8988T (cell line): Measurements from ENCODE around the gene RPRML.
"Not testable (repeated sequence)": the region's sequence is repeated elsewhere in the genome, so short reads cannot be mapped to it uniquely, and the experiment has no call there.

Experiments used
- DNase-seq: peaks from one replicate; pipeline ENCODE4 v3.0.0; 2011

RPRML gene

DNA sequence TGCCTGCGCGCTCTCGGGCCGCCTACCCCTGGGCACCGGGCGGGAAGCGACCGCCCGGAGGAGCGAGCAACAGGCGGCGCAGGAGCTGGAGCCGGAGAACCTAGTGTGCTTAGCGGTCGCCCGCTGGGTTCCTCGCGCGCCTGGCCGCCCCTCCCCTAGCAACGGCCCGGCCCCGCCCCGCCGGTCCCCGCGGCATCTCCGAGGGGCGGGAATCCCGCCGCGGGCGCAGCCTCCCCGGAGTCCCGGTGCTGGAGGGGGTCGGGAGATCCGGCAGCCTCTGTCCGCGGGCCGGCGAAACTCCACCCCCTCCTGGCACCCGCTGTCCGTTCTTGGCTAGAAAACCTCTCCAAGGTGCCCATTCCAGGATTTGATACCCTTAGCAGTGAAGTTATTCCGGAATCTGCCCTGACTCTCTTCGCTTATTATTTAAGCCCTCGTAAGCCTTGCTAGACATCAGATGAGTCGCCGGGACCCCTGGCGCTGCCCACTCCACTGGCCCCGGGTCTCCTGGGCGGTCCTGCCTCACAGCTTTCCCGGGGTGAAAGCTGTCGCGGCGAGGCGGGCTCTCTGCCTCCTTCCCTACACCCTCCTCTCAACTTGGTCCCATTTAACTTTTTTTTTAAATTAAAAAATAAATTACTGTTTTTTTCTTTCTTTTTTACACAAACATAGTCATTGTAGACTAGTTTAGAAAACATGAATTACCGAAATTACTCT, at the start of gene RPRML:
RPRML (minus strand) TSS at position 107 of the 717 bp plus-strand sequence. CDS start 246 bp downstream, outside the sequence.
- peak; percentile 33 for DNase-seq

DNA sequence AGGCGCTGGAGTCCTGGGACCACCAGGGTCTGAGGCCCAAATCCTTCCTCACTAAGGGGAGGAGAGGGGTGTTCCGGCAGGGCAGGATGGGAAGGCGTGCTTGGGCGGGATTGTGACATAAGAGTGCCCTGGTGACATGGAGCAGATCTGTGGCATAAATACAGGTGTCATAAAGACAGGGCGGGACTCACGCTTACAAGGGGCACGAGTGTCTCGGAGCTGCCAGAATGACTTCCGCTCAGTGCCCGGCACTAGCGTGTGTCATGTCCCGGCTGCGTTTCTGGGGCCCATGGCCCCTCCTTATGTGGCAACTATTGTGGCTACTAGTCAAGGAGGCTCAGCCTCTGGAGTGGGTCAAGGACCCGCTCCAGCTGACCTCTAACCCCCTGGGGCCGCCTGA, 37.9 kb upstream of the RPRML start:
- DNase-seq, result not testable (repeated sequence)

DNA sequence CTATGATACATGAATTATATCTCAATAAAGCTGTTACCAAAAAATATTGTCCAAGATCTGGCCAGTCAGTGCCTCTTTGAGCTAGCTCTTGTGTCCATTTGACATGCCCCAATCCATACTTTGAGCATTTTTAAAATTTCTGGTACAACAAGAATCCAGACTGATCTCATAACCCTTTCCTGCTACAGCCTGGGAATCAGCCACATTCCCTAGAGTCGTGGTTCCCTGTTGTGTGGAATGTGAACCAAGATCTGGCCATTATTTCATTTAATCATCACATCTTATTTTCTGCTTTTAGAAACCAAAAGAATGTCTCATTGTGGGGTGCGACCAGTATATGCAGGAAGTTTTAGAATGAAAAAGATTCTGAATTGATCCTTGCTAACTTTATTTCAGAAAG, 34.3 kb upstream of the RPRML start:
- no peak for DNase-seq

GRCh38 chr17:47012457-47012856, 33.4 kb upstream of the RPRML start:
- DNase-seq, result no peak

DNA sequence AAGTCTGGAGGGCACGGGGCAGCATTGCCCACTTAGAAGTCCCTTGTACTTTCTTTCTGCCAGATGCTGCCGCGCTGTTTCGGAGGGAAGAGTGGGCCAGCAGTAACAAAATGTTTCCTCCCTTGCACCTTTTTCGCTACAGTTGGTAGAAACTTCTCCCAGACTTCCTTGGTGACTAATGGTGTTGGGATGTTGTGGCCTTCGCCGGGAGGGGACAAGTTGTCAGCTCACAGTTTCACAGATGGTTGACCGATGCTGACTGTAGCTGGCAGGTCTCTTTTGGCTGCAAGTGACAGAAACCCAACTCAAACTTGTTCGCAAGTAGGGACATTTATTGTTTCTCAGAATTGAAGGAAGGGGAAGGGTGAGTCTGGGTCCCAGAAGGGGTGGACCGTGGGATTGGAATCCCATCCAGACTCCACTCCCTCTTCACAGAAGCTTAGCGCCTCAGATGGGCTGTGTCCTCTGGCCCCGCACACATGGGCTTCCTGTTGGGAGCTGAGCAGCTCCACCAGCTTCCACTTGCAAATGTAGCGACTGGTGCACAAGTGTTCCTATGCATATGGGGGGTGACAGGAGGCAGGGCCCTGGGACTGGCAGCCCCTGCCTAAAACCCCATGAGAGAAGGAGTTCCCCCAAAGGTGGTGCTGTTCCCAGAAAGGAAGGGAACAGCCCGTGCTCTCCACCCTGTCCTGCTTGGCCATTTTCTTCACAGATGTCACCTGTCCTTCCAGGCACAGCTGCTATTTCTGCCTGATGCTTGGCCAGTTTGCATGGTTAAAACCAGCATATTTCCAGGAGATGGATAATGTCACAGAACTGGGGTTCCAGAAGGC, 30.9 kb upstream of the RPRML start:
- DNase-seq, result no peak

GRCh38 chr17:47004906-47005305, 25.9 kb upstream of the RPRML start:
- no peak for DNase-seq

GRCh38 chr17:47003864-47004263, 24.8 kb upstream of the RPRML start:
- DNase-seq, result not testable (repeated sequence)

GRCh38 chr17:46995841-46996571, 17.0 kb upstream of the RPRML start:
- no peak for DNase-seq

DNA sequence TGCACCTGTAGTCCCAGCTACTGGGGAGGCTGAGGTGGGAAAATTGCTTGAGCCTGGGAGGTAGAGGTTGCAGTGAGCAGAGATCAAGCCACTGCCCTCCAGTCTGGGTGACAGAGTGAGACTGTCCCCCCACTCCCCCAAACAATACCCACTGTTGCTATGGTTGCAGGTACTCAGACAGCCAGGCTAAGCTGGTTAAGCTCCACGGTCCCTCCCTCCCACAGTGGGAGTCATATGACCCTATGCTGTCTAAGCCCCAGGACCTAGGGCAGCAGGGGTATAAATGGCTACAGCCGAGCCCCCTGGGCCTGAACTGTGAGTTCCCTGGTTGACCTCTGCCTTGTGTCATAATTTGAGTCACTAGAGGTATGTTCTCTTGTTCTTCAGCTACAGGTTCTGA, 15.9 kb upstream of the RPRML start:
- DNase-seq, result no peak

GRCh38 chr17:46991617-46992016, 12.6 kb upstream of the RPRML start:
- DNase-seq, result no peak

GRCh38 chr17:46989637-46990431, 10.8 kb upstream of the RPRML start:
- DNase-seq, result no peak

DNA sequence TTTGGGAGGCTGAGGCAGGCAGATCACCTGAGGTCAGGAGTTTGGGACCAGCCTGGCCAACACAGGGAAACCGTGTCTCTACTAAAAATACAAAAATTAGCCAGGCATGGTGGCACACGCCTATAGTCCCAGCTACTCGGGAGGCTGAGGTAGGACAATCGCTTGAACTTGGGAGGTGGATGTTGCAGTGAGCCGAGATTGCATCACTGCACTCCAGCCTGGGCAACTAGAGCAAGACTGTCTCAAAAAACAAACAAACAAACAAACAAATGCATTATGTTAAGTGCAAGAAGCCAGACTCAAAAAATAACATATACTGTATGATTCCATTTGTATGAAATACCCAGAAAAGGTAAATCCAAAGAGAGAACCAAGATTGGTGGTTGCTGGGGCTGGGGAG, 8.9 kb upstream of the RPRML start:
- DNase-seq, result not testable (repeated sequence)

DNA sequence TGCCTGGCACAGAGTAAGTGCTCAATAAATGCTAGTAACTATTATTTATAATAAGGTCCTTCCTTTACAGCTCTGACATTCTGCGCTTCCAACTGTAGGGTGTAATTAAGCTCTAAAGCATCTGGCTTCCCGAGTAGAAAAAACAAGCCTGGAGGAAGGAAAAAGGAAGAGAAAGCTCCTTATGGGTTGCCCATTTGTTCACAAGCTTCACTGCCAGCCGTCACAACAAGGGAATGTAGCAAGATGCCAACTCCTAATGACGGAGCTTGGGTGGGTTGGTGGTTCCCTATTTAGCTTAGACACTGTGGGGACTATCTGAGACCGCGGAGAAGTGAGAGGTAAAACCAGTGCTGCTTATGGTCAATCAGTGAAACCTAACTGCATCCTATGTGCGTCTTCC, 7.3 kb upstream of the RPRML start:
- no peak for DNase-seq

- DNase-seq, result no peak
These were observed 5.8 kb upstream of the RPRML start for GRCh38 chr17:46984892-46985291.

GRCh38 chr17:46984341-46984740, 5.3 kb upstream of the RPRML start:
- no peak for DNase-seq

- DNase-seq, result no peak
These were observed 4.7 kb upstream of the RPRML start for GRCh38 chr17:46983782-46984181.

DNA sequence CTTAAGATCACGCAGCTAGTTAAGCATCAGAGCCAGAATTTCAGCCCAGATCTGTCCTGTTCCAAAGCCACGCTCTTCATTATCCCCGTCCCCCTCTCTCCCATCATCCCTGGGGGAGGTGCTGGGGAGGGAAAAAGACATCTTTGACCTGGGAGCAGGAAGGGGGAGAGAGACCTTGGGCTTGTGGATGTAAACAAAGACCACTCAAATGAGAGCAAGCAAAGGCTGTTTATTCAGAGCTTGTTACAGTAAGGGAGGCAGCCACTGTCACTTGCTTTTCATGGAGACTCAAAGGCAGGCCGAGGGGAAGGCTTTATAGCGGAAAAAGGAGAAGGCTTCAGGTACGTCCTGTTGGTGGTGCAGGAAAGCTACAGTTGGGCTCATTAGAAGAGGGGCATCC, 3.5 kb upstream of the RPRML start:
- DNase-seq, result no peak

DNA sequence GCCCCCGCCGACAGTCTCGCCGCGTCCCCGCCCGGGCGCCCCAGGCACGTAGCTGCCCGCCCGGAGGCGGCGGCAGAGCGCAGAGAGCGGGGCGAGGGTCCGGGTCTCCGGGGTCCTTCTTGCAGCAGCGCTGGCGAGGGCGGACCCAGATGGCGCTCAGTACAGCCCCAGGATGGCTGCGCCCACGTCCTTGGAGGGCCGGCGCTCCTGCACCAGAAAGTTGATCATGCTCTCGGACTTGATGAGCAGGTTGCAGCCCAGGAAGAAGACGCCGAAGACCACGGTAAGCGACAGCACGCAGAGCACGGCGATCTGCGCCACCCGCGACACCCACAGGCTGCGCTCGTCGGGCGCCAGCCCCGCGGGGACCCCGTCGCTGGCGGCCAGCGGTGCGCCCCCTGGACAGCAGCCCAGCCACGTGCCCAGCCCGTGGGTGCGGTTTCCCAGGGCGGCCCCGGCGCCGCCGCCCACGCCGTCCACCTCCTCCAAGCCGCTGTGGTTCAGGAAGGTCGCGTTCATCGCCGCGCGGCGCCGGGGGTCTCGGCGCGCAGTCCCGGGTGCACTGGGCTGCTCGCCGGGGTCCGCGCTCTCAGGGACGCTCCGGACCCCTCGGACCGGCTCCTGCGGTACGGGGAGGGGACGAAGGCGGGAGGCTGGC, 435 bp downstream of the RPRML start:
- DNase-seq, result no peak

GRCh38 chr17:46977750-46978488, 1.1 kb downstream of the RPRML start:
- no peak for DNase-seq

GRCh38 chr17:46977348-46977747, 1.7 kb downstream of the RPRML start:
- no peak for DNase-seq

GRCh38 chr17:46976626-46977270, 2.3 kb downstream of the RPRML start:
- DNase-seq, result no peak
